A549 (cell line): Measurements from ENCODE around the gene CAPZA1. TPM values are rescaled to one million over a fixed set of nuclear protein-coding genes. Genes with fewer than 3 reads are reported as not detected.

Experiments
- ATAC-seq, 2 experiments: fragments of 200-7000 bp in 1 of 2; fragments of >200 bp in 1 of 2; cut with Nextera tagmentation in 1 of 2; cut with Tn5 transposase in 1 of 2; 3 replicates each; pipeline versions ENCODE4 v1.8.0 to v1.9.1; 2018 to 2020; ENCODE audit warnings: mild to moderate bottlenecking in 1 of 2, moderate library complexity in 1 of 2
- CTCF ChIA-PET: fragments of 300-600 bp; sonication (Branson Sonifier 250); formaldehyde crosslinking; extraction: SDS; loops from one replicate; lab custom pipeline; 2021; ENCODE audit warnings: antibody characterized with exemption, inconsistent platforms; lab: Yijun Ruan, JAX
- POLR2A ChIA-PET: fragments of 350-600 bp; formaldehyde crosslinking; extraction: SDS; loops from one replicate; lab custom pipeline; 2021; ENCODE audit warnings: antibody characterized with exemption, inconsistent platforms; lab: Yijun Ruan, JAX
- DNase-seq, 2 experiments: peaks; one replicate each; pipeline versions ENCODE4 v3.0.0 to v3.0.0-alpha.2; 2011 to 2016; ENCODE audit warnings: low read depth in 1 of 2, low spot score in 1 of 2
- FAIRE-seq: peaks from 2 replicates; lab custom pipeline; 2011; peaks lifted over from hg19 to GRCh38; lab: Jason Lieb, UNC
- H3K27ac ChIP-seq, 2 experiments: fragments of >200 bp; sonication (Bioruptor Twin); formaldehyde crosslinking; 3 replicates each; pipeline ENCODE4 v1.5.1; 2016 to 2017
- H3K4me1 ChIP-seq: fragments of >200 bp; sonication (Bioruptor Twin); formaldehyde crosslinking; 3 replicates; pipeline ENCODE4 v1.6.1; 2016
- H3K4me2 ChIP-seq: fragments of >200 bp; sonication (Bioruptor Twin); formaldehyde crosslinking; 3 replicates; pipeline ENCODE4 v1.6.1; 2016
- H3K4me3 ChIP-seq: fragments of >200 bp; sonication (Bioruptor Twin); formaldehyde crosslinking; 3 replicates; pipeline ENCODE4 v1.5.1; 2016
- H3K9me3 ChIP-seq: fragments of >200 bp; sonication (Bioruptor Twin); formaldehyde crosslinking; 3 replicates; pipeline ENCODE4 v1.6.1; 2016
- ATOH8 ChIP-seq: fragments of 250-450 bp; sonication (Bioruptor Pico); IDR thresholded peaks from 2 replicates; pipeline ENCODE4 v1.5.0; 2020; ENCODE audit warnings: low read depth, mild to moderate bottlenecking, moderate library complexity
- BHLHE40 ChIP-seq: IDR thresholded peaks from 2 replicates; pipeline ENCODE4 v1.6.1; 2012; ENCODE audit warnings: low read depth, low read length, inconsistent platforms
- CHD2 ChIP-seq: fragments of 150-350 bp; IDR thresholded peaks from 2 replicates; pipeline ENCODE4 v1.6.1; 2014; ENCODE audit warnings: low read length; ENCODE audit not compliant: partially characterized antibody
- EHF ChIP-seq: fragments of 250-450 bp; sonication (Bioruptor Pico); IDR thresholded peaks from 2 replicates; pipeline ENCODE4 v1.5.0; 2020; ENCODE audit warnings: mild to moderate bottlenecking
- EHMT2 ChIP-seq: fragments of 200-600 bp; sonication (generic); IDR thresholded peaks from 2 replicates; pipeline ENCODE4 v1.6.1; 2016; ENCODE audit warnings: antibody characterized with exemption, low read depth, mild to moderate bottlenecking, moderate library complexity
- EP300 ChIP-seq, 2 experiments: fragments of >200 bp; sonication (Bioruptor Twin); formaldehyde crosslinking; IDR thresholded peaks; 2 replicates in 1 of 2; 3 replicates in 1 of 2; pipeline ENCODE4 v1.6.1; 2016 to 2017
- ESRRA ChIP-seq: fragments of 150-350 bp; IDR thresholded peaks from 2 replicates; pipeline ENCODE4 v1.6.1; 2014; ENCODE audit warnings: mild to moderate bottlenecking, low read length, borderline replicate concordance
- GATA3 ChIP-seq: IDR thresholded peaks from 2 replicates; pipeline ENCODE4 v1.6.1; 2012; ENCODE audit warnings: borderline replicate concordance
- HOXB5 ChIP-seq: fragments of 250-450 bp; sonication (Bioruptor Pico); IDR thresholded peaks from 2 replicates; pipeline ENCODE4 v1.5.0; 2020; ENCODE audit warnings: mild to moderate bottlenecking, moderate library complexity
- KDM1A ChIP-seq: fragments of 200-600 bp; sonication (generic); IDR thresholded peaks from 2 replicates; pipeline ENCODE4 v1.6.1; 2016; ENCODE audit warnings: low read depth, mild to moderate bottlenecking
- KDM5A ChIP-seq: fragments of 200-600 bp; sonication (generic); IDR thresholded peaks from 2 replicates; pipeline ENCODE4 v1.6.1; 2016; ENCODE audit warnings: antibody characterized with exemption, mild to moderate bottlenecking
- MAFK ChIP-seq: fragments of 450-650 bp; IDR thresholded peaks from 2 replicates; pipeline ENCODE4 v1.6.1; 2014; ENCODE audit not compliant: partially characterized antibody
- MYC ChIP-seq: IDR thresholded peaks from 2 replicates; pipeline ENCODE4 v1.6.1; 2012; ENCODE audit warnings: mild to moderate bottlenecking, inconsistent platforms, low read length, improper control_type of control experiment, borderline replicate concordance
- NFE2L2 ChIP-seq: fragments of 150-350 bp; conservative IDR thresholded peaks from 2 replicates; pipeline ENCODE4 v1.6.1; 2014; ENCODE audit warnings: low read length
- NPAS2 ChIP-seq: fragments of 250-450 bp; sonication (Bioruptor Pico); IDR thresholded peaks from 2 replicates; pipeline ENCODE4 v1.8.0; 2022; ENCODE audit warnings: mild to moderate bottlenecking, moderate library complexity, borderline replicate concordance
- POLR2A ChIP-seq: IDR thresholded peaks from 2 replicates; pipeline ENCODE4 v1.6.1; 2012; ENCODE audit warnings: mild to moderate bottlenecking, low read length
- POLR2AphosphoS2 ChIP-seq: conservative IDR thresholded peaks from 2 replicates; pipeline ENCODE4 v1.6.1; 2012; ENCODE audit warnings: low read length, improper control_type of control experiment, inconsistent platforms
- RAD21 ChIP-seq, 2 experiments: fragments of >200 bp in 1 of 2; sonication (Bioruptor Twin) in 1 of 2; formaldehyde crosslinking in 1 of 2; IDR thresholded peaks in 1 of 2; conservative IDR thresholded peaks in 1 of 2; 2 replicates in 1 of 2; 3 replicates in 1 of 2; pipeline ENCODE4 v1.6.1; 2012 to 2018; ENCODE audit warnings: inconsistent platforms in 1 of 2
- RCOR1 ChIP-seq: fragments of 150-350 bp; IDR thresholded peaks from 2 replicates; pipeline ENCODE4 v1.6.1; 2014; ENCODE audit warnings: antibody characterized with exemption, low read length, low read depth
- RFX5 ChIP-seq: fragments of 450-650 bp; IDR thresholded peaks from 2 replicates; pipeline ENCODE4 v1.7.1; 2014; ENCODE audit warnings: antibody characterized with exemption, mild to moderate bottlenecking, moderate library complexity
- RNF2 ChIP-seq: fragments of 200-600 bp; sonication (generic); IDR thresholded peaks from 2 replicates; pipeline ENCODE4 v1.6.1; 2016; ENCODE audit warnings: low read depth, mild to moderate bottlenecking, antibody characterized with exemption, moderate library complexity, borderline replicate concordance
- TFCP2L1 ChIP-seq: fragments of 250-450 bp; sonication (Bioruptor Pico); IDR thresholded peaks from 2 replicates; pipeline ENCODE4 v1.5.0; 2021; ENCODE audit warnings: mild to moderate bottlenecking
- TP53 ChIP-seq: fragments of 250-450 bp; sonication (Bioruptor Pico); IDR thresholded peaks from 2 replicates; pipeline ENCODE4 v1.5.0; 2021; ENCODE audit warnings: mild to moderate bottlenecking, moderate library complexity
- ZC3H11A ChIP-seq: fragments of 450-650 bp; IDR thresholded peaks from 2 replicates; pipeline ENCODE4 v1.6.1; 2014; ENCODE audit warnings: antibody characterized with exemption, mild to moderate bottlenecking
- ZFP36 ChIP-seq: fragments of 450-650 bp; IDR thresholded peaks from 2 replicates; pipeline ENCODE4 v1.6.1; 2014; ENCODE audit warnings: borderline replicate concordance; ENCODE audit not compliant: partially characterized antibody
- WGBS: methylation state at CpG from one replicate; pipeline ENCODE4 v1.1.6; 2017; ENCODE audit errors: missing lambda C conversion rate; 5-methylcytosine and 5-hydroxymethylcytosine counted together
- polyA plus RNA-seq, 4 experiments: library from polyadenylated mRNA; depleted of rRNA in 3 of 4; stranded (reverse); fragments of >200 nt; fragmentation: RNase III in 1 of 4; extraction: RNeasy Plus Mini Kit Qiagen cat#74134 plus additional on column Dnase treatment in 1 of 4; gene quantifications; 2 replicates in 3 of 4; 3 replicates in 1 of 4; pipeline ENCODE4 v1.2.3, GENCODE V29; 2011 to 2017
- TF ChIP-seq, protein P1 (sequence below): fragments of 200-600 bp; sonication (generic); IDR thresholded peaks from 2 replicates; pipeline ENCODE4 v1.6.1; 2016; ENCODE audit warnings: antibody characterized with exemption, mild to moderate bottlenecking, moderate library complexity
- TF ChIP-seq, protein P2 (sequence below): fragments of 450-650 bp; IDR thresholded peaks from 2 replicates; pipeline ENCODE4 v1.6.1; 2014; ENCODE audit warnings: antibody characterized with exemption
- TF ChIP-seq, protein P3 (sequence below): fragments of >200 bp; sonication (Bioruptor Twin); formaldehyde crosslinking; IDR thresholded peaks from 2 replicates; pipeline ENCODE4 v1.6.1; 2016

CAPZA1 gene
- polyA plus RNA-seq, 2 of the 4 experiments (the other 2 are of a cell fraction) = 103 to 136 TPM

- TF ChIP-seq KDM5A = no peak
- TF ChIP-seq ZC3H11A = no peak
- TF ChIP-seq, protein P1, sequence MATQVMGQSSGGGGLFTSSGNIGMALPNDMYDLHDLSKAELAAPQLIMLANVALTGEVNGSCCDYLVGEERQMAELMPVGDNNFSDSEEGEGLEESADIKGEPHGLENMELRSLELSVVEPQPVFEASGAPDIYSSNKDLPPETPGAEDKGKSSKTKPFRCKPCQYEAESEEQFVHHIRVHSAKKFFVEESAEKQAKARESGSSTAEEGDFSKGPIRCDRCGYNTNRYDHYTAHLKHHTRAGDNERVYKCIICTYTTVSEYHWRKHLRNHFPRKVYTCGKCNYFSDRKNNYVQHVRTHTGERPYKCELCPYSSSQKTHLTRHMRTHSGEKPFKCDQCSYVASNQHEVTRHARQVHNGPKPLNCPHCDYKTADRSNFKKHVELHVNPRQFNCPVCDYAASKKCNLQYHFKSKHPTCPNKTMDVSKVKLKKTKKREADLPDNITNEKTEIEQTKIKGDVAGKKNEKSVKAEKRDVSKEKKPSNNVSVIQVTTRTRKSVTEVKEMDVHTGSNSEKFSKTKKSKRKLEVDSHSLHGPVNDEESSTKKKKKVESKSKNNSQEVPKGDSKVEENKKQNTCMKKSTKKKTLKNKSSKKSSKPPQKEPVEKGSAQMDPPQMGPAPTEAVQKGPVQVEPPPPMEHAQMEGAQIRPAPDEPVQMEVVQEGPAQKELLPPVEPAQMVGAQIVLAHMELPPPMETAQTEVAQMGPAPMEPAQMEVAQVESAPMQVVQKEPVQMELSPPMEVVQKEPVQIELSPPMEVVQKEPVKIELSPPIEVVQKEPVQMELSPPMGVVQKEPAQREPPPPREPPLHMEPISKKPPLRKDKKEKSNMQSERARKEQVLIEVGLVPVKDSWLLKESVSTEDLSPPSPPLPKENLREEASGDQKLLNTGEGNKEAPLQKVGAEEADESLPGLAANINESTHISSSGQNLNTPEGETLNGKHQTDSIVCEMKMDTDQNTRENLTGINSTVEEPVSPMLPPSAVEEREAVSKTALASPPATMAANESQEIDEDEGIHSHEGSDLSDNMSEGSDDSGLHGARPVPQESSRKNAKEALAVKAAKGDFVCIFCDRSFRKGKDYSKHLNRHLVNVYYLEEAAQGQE = no peak
- TF ChIP-seq TFCP2L1 (CRISPR knock-in tag) = no peak
- TF ChIP-seq ZFP36 = no peak
- TF ChIP-seq, protein P2, sequence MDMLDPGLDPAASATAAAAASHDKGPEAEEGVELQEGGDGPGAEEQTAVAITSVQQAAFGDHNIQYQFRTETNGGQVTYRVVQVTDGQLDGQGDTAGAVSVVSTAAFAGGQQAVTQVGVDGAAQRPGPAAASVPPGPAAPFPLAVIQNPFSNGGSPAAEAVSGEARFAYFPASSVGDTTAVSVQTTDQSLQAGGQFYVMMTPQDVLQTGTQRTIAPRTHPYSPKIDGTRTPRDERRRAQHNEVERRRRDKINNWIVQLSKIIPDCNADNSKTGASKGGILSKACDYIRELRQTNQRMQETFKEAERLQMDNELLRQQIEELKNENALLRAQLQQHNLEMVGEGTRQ = no peak
- TF ChIP-seq, all 56 proteins: peak for 0
- no peak overlapping the region for H3K27ac ChIP-seq
- no peak overlapping the region for H3K4me2 ChIP-seq
- H3K9me3 ChIP-seq = no peaks in the 10 kb centered on the region
- DNase-seq = no peak
- ChIA-PET CTCF (interaction anchor here (0.8 to 18.0 kb wide), 4 partner anchors 36 to 319 kb away, joined by 3 to 576 read pairs (median 4); partner anchors contain the start of gene MOV10), POLR2A (no interaction called here)
- H3K4me3 ChIP-seq = no peak overlapping the region
- no peak for ATAC-seq
- no peak for FAIRE-seq
- peaks cover 12% of the 10 kb centered on the region; the same call in 2 of the 3 replicates for H3K4me1 ChIP-seq
- WGBS = 58% methylated on average over 2 of the region's 7 CpGs
Measured at GRCh38 chr1:112711041-112711440, 91.4 kb downstream of the CAPZA1 start.

DNA sequence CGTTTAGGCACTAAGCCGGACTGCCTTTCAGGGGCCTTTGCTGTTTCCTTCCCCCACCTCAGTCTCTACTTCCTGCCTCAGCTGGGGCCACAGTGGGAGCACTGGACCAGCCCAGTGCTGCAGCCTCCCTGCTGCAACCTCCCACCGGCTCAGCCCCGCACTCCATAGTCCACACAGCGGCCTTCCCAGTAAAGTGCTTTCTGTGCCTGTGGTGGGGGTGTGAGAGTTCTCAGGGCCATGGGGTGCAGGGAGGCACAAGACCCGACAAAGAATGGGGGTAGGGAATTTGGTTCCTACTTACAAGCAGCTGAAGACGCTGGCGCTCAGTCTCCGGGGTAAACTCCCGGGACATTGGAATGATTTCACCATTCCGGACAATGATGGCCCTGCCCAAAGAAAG lies 92.0 kb downstream of the CAPZA1 start:
- Histone ChIP-seq H3K4me3 (no peak overlapping the region), H3K4me2 (no peak overlapping the region), H3K27ac (no peak overlapping the region), H3K4me1 (peaks cover 12% of the 10 kb centered on the region; the same call in 2 of the 3 replicates), H3K9me3 (no peaks in the 10 kb centered on the region)
- no peak for ATAC-seq
- no peak for FAIRE-seq
- POLR2A ChIA-PET = no interaction called here
- TF ChIP-seq NFE2L2 (no peak), EHMT2 (no peak), EP300 (IDR thresholded peaks at IDR 0.05) (no peak), RAD21 (conservative IDR thresholded peaks at IDR 0.05 in 1 of 2, IDR thresholded peaks at IDR 0.05 in 1 of 2) (no peak), POLR2AphosphoS2 (no peak), NPAS2 (CRISPR knock-in tag) (no peak), CHD2 (no peak), ATOH8 (CRISPR knock-in tag) (no peak), ESRRA (no peak), HOXB5 (CRISPR knock-in tag) (no peak), RNF2 (no peak), TFCP2L1 (CRISPR knock-in tag) (no peak)
- DNase-seq = no peak
- WGBS = 81% methylated on average over 7 of the region's 11 CpGs
- CTCF ChIA-PET = interaction anchor here (18.0 kb wide), 1 partner anchor 92 kb away, joined by 576 read pairs; no protein-coding TSS in a partner anchor

DNA sequence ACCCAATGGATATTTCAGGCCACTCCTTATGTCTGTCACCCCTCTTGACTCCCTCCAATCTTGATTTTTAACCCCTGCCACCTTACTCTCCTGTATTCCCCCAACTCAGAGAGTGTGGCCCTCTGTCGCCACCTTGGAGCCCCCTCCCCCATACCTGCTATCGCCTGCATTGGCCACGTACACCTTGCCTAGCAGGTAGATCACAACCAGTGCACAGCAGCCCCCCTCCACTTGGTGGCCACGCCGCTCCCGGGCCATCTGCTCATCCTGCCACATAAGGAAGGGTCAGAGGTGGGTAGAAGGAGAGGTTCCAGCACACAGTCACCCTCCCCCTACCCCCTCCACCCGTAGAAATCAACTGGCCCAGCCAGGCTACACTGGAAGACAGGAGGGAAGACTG lies 92.6 kb downstream of the CAPZA1 start:
- TF ChIP-seq, protein P3, sequence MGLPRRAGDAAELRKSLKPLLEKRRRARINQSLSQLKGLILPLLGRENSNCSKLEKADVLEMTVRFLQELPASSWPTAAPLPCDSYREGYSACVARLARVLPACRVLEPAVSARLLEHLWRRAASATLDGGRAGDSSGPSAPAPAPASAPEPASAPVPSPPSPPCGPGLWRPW = no peak
- no peak for TF ChIP-seq RFX5
- no peak for TF ChIP-seq NFE2L2
- TF ChIP-seq TFCP2L1 (CRISPR knock-in tag) = no peak
- no peak for TF ChIP-seq MAFK
- TF ChIP-seq GATA3 = no peak
- no peak for TF ChIP-seq MYC
- no peak for TF ChIP-seq RCOR1
- no peak for TF ChIP-seq NPAS2 (CRISPR knock-in tag)
- no peak for TF ChIP-seq BHLHE40
- no peak for TF ChIP-seq EHF (CRISPR knock-in tag)
- no peak for TF ChIP-seq KDM5A
- TF ChIP-seq KDM1A = no peak
- no peak for TF ChIP-seq EP300 (IDR thresholded peaks at IDR 0.05)
- TF ChIP-seq TP53 (CRISPR knock-in tag) = no peak
- no peak for TF ChIP-seq POLR2A
- TF ChIP-seq, all 56 proteins: peak for 0
- Histone ChIP-seq H3K4me3 (no peak overlapping the region), H3K9me3 (no peaks in the 10 kb centered on the region), H3K4me2 (no peak overlapping the region), H3K27ac (no peak overlapping the region), H3K4me1 (peaks cover 12% of the 10 kb centered on the region; the same call in 2 of the 3 replicates)
- ATAC-seq = no peak
- DNase-seq = no peak
- POLR2A ChIA-PET = no interaction called here
- 71% methylated on average over 6 of the region's 7 CpGs for WGBS
- FAIRE-seq = no peak
- CTCF ChIA-PET = interaction anchor here (0.8 to 18.0 kb wide), 2 partner anchors 91 to 321 kb away, joined by 4 to 576 read pairs; no protein-coding TSS in a partner anchor
